ENCODE measurements around the gene AGMO.
"Not testable (repeated sequence)": the region's sequence is repeated elsewhere in the genome, so short reads cannot be mapped to it uniquely, and the experiment has no call there.

AGMO gene

GRCh38 chr7:15303357-15303756, 258.5 kb downstream of the AGMO start:
- H3K9ac ChIP-seq (ENCODE audit: low read depth, low read length, poor library complexity, severe bottlenecking): no peak overlapping the region
- no peaks in the 10 kb centered on the region for H3K9me2 ChIP-seq (replicated peaks; ENCODE audit: low read depth, low read length)
- no peak overlapping the region for H3K4me2 ChIP-seq (ENCODE audit: low read depth, low read length, poor library complexity, severe bottlenecking)
- H3K4me3 ChIP-seq (ENCODE audit: low read length, poor library complexity, severe bottlenecking): no peak overlapping the region
- H3K9me3 ChIP-seq (ENCODE audit: insufficient read depth, low read depth, low read length): no peaks in the 10 kb centered on the region
- no peak overlapping the region; the same call in 1 of the 2 replicates for H2AFZ ChIP-seq (ENCODE audit: low read length)
- H3F3A ChIP-seq (ENCODE audit: low read depth): no peaks in the 10 kb centered on the region
- TF ChIP-seq EZH2phosphoT487 (IDR thresholded peaks at IDR 0.05; ENCODE audit: borderline replicate concordance) (no peak), CTCF (conservative IDR thresholded peaks at IDR 0.05; ENCODE audit: low read length) (no peak)
- no peaks in the 10 kb centered on the region for H4K20me1 ChIP-seq (ENCODE audit: insufficient read depth, low read length, poor library complexity, severe bottlenecking)
- H3K79me2 ChIP-seq (ENCODE audit: insufficient read depth, low read length): no peaks in the 10 kb centered on the region
- H3K4me1 ChIP-seq (ENCODE audit: insufficient read depth, low read length, poor library complexity, severe bottlenecking): no peaks in the 10 kb centered on the region
- no peaks in the 10 kb centered on the region for H3K27me3 ChIP-seq (ENCODE audit: insufficient read depth, low read length, poor library complexity, severe bottlenecking)
- H3K36me3 ChIP-seq (ENCODE audit: insufficient read depth, low read length): no peaks in the 10 kb centered on the region

DNA sequence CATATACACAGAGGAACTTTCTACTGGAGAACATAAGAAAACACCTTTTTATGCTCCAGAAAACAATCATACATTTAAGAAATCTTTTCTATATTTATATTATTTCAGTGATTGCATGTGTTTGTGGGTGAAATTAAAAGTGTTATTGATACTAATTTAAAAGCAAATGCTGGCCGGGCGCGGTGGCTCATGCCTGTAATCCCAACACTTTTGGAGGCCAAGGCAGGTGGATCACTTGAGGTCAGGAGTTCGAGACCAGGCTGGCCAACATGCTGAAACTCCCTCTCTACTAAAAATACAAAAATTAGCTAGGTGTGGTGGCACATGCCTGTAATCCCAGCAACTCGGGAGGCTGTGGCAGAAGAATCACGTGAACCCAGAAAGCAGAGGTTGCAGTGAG, 260.8 kb downstream of the AGMO start:
- H3K4me3 ChIP-seq (ENCODE audit: low read length, poor library complexity, severe bottlenecking); H3K36me3 ChIP-seq (ENCODE audit: insufficient read depth, low read length); H3F3A ChIP-seq (ENCODE audit: low read depth); H3K9me3 ChIP-seq (ENCODE audit: insufficient read depth, low read depth, low read length); H2AFZ ChIP-seq (ENCODE audit: low read length); H3K27me3 ChIP-seq (ENCODE audit: insufficient read depth, low read length, poor library complexity, severe bottlenecking); H3K9ac ChIP-seq (ENCODE audit: low read depth, low read length, poor library complexity, severe bottlenecking); H4K20me1 ChIP-seq (ENCODE audit: insufficient read depth, low read length, poor library complexity, severe bottlenecking); H3K79me2 ChIP-seq (ENCODE audit: insufficient read depth, low read length); H3K4me2 ChIP-seq (ENCODE audit: low read depth, low read length, poor library complexity, severe bottlenecking); H3K4me1 ChIP-seq (ENCODE audit: insufficient read depth, low read length, poor library complexity, severe bottlenecking); H3K9me2 ChIP-seq (replicated peaks; ENCODE audit: low read depth, low read length): not testable (repeated sequence)

DNA sequence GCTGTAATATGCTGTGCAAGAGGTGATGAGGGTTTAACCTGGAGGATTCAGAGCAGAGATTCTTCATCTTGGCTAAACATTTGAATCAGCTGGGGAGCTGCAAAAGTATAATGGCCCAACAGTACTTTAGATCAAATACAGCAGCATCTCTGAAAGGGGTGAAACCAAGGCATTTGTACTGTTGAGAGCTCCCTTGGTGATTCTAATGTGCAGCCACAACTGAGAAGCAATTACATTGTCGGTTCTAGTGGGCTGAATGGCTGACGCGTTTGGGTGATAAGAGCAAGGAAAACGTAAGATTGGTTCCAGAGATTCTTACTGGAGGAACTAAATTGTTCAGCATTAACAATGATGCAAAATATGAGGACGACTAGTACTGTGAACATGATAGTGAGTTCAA, 269.7 kb downstream of the AGMO start:
- no peaks in the 10 kb centered on the region for H3K79me2 ChIP-seq (ENCODE audit: insufficient read depth, low read length)
- no peaks in the 10 kb centered on the region for H3K36me3 ChIP-seq (ENCODE audit: insufficient read depth, low read length)
- H3K9me2 ChIP-seq (replicated peaks; ENCODE audit: low read depth, low read length): no peaks in the 10 kb centered on the region
- TF ChIP-seq EZH2phosphoT487 (IDR thresholded peaks at IDR 0.05; ENCODE audit: borderline replicate concordance) (no peak), CTCF (conservative IDR thresholded peaks at IDR 0.05; ENCODE audit: low read length) (no peak)
- H3K4me1 ChIP-seq (ENCODE audit: insufficient read depth, low read length, poor library complexity, severe bottlenecking): no peaks in the 10 kb centered on the region
- H3F3A ChIP-seq (ENCODE audit: low read depth): no peaks in the 10 kb centered on the region
- no peaks in the 10 kb centered on the region for H4K20me1 ChIP-seq (ENCODE audit: insufficient read depth, low read length, poor library complexity, severe bottlenecking)
- no peak overlapping the region for H3K9ac ChIP-seq (ENCODE audit: low read depth, low read length, poor library complexity, severe bottlenecking)
- H3K9me3 ChIP-seq (ENCODE audit: insufficient read depth, low read depth, low read length): no peaks in the 10 kb centered on the region
- H3K4me2 ChIP-seq (ENCODE audit: low read depth, low read length, poor library complexity, severe bottlenecking): no peak overlapping the region
- no peak overlapping the region for H3K4me3 ChIP-seq (ENCODE audit: low read length, poor library complexity, severe bottlenecking)
- H3K27me3 ChIP-seq (ENCODE audit: insufficient read depth, low read length, poor library complexity, severe bottlenecking): no peaks in the 10 kb centered on the region
- H2AFZ ChIP-seq (ENCODE audit: low read length): peak overlapping the region; percentile 48; the same call in 1 of the 2 replicates

DNA sequence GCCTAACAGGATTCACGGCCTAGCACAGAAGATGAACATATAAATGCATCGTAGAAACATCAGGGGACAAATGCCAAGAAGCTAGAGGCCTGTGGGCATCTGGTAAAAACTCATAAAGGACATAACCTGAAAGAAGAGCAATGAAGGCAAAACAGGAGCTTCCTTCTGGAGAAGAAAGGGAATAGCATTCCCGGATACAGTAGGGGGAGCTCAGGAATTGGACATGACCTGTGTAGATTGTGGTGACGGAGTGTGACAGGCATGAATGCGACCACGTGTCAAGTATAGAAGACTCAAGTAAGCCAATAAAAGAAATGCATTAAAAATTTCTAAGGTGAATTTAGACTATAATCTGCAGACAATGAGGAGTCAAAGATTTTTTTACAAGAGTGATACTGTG, 270.1 kb downstream of the AGMO start:
- H3K4me3 ChIP-seq (ENCODE audit: low read length, poor library complexity, severe bottlenecking): no peak overlapping the region
- no peaks in the 10 kb centered on the region for H3K9me2 ChIP-seq (replicated peaks; ENCODE audit: low read depth, low read length)
- no peaks in the 10 kb centered on the region for H4K20me1 ChIP-seq (ENCODE audit: insufficient read depth, low read length, poor library complexity, severe bottlenecking)
- no peak overlapping the region for H3K9ac ChIP-seq (ENCODE audit: low read depth, low read length, poor library complexity, severe bottlenecking)
- no peak overlapping the region for H3K4me2 ChIP-seq (ENCODE audit: low read depth, low read length, poor library complexity, severe bottlenecking)
- H3K79me2 ChIP-seq (ENCODE audit: insufficient read depth, low read length): no peaks in the 10 kb centered on the region
- H3K36me3 ChIP-seq (ENCODE audit: insufficient read depth, low read length): no peaks in the 10 kb centered on the region
- no peaks in the 10 kb centered on the region for H3F3A ChIP-seq (ENCODE audit: low read depth)
- TF ChIP-seq EZH2phosphoT487 (IDR thresholded peaks at IDR 0.05; ENCODE audit: borderline replicate concordance): no peak
- TF ChIP-seq CTCF (conservative IDR thresholded peaks at IDR 0.05; ENCODE audit: low read length): no peak
- H2AFZ ChIP-seq (ENCODE audit: low read length): no peak overlapping the region
- no peaks in the 10 kb centered on the region for H3K4me1 ChIP-seq (ENCODE audit: insufficient read depth, low read length, poor library complexity, severe bottlenecking)
- no peaks in the 10 kb centered on the region for H3K9me3 ChIP-seq (ENCODE audit: insufficient read depth, low read depth, low read length)
- H3K27me3 ChIP-seq (ENCODE audit: insufficient read depth, low read length, poor library complexity, severe bottlenecking): no peaks in the 10 kb centered on the region

Measured in Loucy (cell line).